Non-pigmented ciliary epithelial cell (primary cell): ENCODE results near the gene ANKRD66.
A peak's percentile ranks its signal among the peaks of the same experiment; 100 is the strongest.
"Not testable (repeated sequence)": the region's sequence is repeated elsewhere in the genome, so short reads cannot be mapped to it uniquely, and the experiment has no call there.

Experiments
- DNase-seq: peaks from one replicate; pipeline ENCODE4 v3.0.0-alpha.2; 2010; ENCODE audit warnings: low read depth

The ANKRD66 gene

DNA sequence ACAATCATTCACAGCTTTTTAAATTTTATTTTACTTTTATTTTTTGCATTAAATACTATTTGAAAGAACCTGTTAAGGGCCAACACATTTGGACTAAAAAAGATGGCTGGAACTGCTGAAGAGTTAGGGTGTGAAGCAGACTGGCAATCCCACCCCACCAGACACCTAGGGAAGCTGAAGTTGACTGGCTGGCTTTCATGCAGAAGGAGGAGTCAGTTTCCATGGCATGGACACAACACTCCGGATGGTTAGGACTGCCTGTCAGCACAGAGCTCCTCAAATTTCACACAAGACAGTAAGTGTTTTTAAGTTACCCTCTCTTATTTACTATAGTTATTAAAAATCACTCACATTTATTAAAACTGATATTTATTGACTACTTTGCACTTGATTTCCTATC lies at the start of gene ANKRD66:
TSS of gene ANKRD66 (plus strand) at position 238 of the 400 bp plus-strand sequence. CDS start 5,016 bp downstream, outside the sequence.
- no peak for DNase-seq

GRCh38 chr6:46699970-46700369 lies 46.8 kb upstream of the ANKRD66 start:
- DNase-seq: no peak

DNA sequence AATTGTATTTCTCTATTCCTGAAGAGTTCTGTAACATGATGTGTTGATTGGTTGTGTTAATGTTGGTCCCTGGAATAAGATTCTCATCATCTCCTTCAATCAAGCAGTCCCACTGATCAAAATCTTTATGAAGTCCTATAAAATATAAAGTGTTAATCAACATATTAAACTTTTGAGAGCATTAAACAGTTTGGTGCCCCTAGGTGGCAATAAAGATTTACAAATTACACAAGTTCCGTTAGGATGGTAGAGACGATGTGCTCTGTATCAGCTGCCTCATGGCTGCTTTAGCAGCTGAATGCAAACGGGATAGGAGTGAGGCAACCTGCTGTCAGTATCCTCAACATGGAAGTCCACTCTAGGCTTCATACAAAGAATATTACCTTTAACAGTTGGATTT lies 42.2 kb upstream of the ANKRD66 start:
- DNase-seq: no peak

- DNase-seq: no peak
These were observed 40.3 kb upstream of the ANKRD66 start for GRCh38 chr6:46706464-46706863.

- no peak for DNase-seq
These were observed 35.2 kb upstream of the ANKRD66 start for GRCh38 chr6:46711491-46711890.

DNA sequence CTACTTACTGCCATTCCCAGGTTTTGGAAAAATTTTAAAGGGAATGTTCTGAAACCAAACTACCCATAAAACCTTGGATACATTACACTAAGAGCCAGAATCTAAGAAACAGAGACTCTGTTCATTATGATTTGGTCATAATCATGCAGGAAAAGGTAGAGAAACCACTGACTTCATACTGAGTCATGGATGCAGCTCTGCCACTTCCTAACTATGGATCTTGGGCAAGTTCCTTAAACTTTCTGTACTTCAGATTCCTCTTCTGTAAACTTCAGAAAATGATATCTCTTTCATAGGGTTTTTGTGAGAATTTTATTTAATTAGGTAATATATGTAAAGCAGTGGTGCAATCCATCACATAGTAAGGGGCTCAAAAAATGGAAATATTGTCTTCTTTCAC lies 31.6 kb upstream of the ANKRD66 start:
- DNase-seq: no peak

DNA sequence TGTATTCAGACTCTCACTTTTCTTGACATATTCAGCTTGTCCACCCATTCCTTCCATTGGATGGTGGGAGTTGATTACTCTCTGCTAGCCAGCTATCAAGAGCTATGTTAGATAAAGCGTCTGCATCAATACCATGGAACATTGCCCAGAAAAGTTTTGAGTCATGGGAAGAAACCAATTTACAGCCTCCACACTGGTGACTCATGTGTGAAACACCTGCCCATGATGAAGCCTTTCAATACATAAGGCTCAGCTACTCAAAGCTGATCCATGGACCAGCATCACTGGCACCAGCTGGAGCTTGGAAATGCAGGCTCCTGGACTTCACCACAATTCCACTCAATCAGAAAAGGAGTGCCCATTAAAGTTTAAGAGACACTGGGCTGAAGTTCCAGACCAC lies 27.6 kb upstream of the ANKRD66 start:
- DNase-seq: peak; percentile 63

GRCh38 chr6:46720401-46720800 lies 26.3 kb upstream of the ANKRD66 start:
- no peak for DNase-seq

GRCh38 chr6:46729787-46730326 lies 16.9 kb upstream of the ANKRD66 start:
- DNase-seq: no peak

DNA sequence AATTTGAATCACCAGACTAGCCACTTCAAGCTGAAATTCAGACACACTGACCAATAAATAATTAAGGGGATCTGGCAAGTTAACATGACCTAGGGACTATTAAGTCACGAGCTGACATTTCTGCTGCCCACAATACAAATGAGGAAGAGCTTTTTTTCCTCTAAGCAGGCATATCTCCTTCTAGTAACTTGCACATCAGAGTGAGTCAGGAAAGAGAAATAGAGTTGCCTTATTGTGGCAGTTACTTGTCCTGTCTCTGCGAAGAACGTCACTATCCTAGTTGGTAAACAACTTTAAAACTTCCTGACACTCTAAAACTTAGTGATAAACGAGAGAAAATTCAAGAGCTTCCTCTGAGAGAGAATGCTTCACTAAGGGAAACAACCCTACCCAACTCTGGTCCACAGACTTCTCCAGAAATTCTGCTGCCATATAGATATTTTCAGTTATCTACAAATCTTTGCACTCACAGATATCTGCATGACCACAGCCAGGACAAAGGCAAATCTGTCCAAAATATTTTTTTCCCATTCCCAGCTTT lies 15.7 kb upstream of the ANKRD66 start:
- no peak for DNase-seq

- DNase-seq: no peak
These were observed 13.4 kb upstream of the ANKRD66 start for GRCh38 chr6:46733341-46733801.

GRCh38 chr6:46734867-46735719 lies 11.6 kb upstream of the ANKRD66 start, which contains the start of gene PLA2G7:
TSS of gene PLA2G7 (minus strand) at chr6:46735375. CDS start at chr6:46722891, 12,484 bp downstream.
- no peak for DNase-seq

DNA sequence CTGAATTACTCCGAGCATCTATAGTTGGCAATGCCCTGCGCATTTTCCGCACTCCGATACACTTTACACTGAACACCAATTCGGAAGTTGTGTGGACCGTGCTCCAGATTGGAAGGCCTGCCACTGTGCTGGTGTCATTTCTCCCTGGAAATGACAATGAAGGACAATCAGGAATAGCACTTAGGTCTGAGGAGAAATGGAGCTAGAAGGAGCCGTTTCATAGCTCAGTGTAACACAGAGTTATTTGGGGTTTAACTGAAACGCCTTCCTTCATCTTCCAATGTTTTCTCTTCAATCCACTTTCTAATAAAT lies 11.1 kb upstream of the ANKRD66 start:
- no peak for DNase-seq

- no peak for DNase-seq
These were observed 9.8 kb upstream of the ANKRD66 start for GRCh38 chr6:46736906-46737305.

DNA sequence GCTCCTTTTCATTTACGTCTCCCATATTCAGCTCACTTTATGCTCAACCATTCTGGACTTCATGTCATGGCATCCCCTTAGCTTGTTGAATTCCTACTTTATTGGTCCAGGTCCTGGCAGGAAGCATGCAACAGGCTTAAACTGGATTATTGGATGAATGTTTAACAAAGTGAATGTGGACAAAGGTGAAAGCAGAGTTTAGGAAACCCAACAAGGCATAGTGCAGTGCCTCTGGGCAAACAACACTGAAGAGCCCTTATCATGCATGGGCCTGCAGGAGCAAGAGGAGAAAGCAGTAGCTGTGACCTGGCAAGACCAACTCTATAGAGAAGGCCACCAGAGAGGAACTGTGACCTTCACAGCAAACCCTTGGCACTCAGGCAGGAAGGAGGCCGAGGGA lies 5.3 kb upstream of the ANKRD66 start:
- DNase-seq: no peak

DNA sequence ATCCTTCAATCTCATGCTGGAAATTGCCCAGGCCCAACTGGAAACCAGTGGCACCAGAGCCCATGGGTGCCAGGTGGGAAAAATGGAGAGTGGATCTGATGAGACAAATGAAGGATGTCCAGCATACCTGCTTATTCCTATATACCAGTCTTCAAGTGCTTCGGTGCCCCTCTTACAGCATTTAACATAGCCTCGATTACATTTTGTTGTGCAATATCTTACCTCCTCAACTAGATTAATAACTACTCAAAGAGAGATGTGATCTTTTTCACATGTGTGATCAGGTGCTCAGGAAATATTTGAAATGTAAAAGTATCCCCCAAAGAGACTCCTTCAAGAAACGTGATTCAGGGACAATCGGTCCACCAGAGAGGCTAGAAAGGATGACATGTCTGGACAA lies 4.8 kb upstream of the ANKRD66 start:
- DNase-seq: no peak

DNA sequence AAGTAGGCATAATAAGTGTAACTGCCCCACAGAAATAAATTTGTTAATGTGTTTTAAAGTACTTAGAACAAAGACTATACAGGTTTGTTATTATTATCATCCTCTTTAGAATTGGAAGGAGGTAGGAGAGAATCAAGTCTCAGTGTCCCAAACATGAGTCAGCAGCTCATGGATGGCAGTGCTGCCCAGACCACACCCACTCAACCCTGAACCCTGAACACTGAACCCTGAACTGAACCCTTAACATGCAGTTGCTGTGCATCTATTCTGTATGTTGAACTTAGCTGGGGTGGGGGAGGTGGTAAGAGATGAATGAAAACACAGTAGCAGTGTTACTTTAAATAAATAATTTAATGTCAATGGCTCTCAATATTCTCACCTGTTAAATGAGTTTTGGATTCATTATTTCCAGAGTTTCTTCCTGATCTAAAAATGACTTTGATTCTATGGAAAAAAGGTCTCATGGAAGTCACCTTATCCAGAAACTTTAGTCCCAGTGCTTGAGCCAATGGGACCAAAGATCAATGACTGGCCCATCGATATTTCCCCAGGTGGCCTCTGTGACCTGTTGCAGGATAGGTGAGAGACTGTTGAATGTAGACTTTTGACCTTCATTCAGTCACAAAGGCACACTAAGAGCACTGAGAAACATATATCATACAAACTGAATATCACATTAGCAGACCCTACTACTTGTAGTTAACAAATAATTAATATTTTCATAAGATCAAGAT lies 3.1 kb upstream of the ANKRD66 start:
- no peak for DNase-seq

DNA sequence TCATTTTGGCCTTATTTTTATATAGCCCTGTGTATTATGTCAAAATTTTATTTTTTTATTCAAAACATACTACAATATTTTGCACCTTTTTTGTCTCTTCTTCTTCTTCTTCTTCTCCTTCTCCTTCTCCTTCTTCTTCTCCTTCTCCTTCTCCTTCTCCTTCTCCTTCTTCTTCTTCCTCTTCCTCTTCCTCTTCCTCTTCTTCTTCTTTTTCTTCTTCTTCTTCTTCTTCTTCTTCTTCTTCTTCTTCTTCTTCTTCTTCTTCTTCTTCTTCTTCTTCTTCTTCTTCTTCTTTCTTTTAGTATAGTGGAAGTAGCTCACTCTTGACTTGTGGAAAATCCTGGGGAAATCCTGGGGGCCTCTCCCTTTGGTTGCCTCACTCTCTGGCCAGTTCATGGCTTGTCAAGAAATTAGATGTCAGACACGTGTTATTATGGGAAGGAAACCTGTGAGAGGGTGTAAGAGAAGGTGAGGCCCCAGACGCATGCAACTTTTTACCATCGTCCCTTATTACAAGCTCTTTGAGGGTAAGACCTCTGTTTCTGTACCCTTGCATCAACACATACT lies 2.5 kb upstream of the ANKRD66 start:
- DNase-seq: not testable (repeated sequence)

DNA sequence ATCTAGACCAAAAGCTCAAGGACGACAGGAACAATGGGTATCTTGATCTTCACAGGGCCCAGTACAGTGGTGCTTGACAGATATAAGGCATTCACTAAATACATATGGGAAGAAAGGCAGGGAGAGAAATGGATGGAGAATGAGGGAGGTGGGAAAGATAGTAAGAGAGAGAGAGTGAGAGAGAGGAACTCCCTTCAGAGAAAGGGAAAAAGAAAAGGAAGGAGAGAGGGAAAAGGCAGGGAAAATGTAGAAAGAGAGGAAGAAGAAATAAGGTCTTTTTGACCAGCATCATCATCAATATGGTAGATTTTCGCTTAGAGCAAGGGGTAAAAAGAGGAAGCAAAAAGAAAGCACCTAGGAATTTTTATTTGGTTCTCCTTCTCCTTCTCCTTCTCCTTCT lies 760 bp upstream of the ANKRD66 start:
- no peak for DNase-seq

- no peak for DNase-seq
These were observed 2.3 kb downstream of the ANKRD66 start for GRCh38 chr6:46748940-46749503.

DNA sequence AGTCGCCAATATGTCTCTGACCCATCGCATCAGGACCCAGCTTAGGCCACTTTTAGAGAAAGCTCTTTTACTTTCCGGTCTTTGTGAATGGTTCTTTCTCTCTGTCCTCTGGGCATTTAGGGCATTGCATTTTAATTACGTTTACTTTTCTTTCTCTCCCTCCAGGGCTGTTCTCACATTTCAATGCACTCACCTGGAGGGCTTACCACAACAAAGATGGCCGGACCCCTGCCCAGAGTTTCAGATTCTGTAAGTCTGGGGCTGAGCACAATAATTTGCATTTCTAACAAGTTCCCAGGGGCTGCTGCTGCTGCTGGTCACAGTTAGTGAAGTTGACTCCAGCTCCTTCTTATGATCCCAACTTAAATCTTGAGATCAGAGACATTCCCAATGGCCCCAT lies 3.0 kb downstream of the ANKRD66 start:
- DNase-seq: no peak

DNA sequence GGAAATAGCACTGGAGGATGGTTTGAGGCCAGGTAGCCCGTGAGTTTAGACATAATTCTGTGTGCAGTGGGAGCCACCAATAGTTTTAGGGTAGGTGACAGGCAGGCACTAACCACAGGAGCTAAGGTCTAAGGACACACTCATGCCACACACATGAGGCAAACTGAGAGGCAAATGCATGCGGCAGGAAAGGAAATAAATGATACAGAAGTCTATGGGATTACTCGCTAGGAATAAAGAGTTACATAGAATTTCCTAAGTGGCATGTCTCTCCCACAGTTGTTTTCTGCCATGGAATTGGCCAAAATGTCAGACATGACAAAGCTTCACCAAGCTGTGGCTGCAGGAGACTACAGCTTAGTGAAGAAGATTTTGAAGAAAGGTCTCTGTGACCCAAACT lies 4.9 kb downstream of the ANKRD66 start:
- DNase-seq: no peak
